ENCODE measurements around the gene ITGB4. TPM values are rescaled to one million over a fixed set of nuclear protein-coding genes. Genes with fewer than 3 reads are reported as not detected.

The ITGB4 gene
- total RNA-seq, 2 experiments from 2014 or later, result 0.69 to 1.8 TPM

DNA sequence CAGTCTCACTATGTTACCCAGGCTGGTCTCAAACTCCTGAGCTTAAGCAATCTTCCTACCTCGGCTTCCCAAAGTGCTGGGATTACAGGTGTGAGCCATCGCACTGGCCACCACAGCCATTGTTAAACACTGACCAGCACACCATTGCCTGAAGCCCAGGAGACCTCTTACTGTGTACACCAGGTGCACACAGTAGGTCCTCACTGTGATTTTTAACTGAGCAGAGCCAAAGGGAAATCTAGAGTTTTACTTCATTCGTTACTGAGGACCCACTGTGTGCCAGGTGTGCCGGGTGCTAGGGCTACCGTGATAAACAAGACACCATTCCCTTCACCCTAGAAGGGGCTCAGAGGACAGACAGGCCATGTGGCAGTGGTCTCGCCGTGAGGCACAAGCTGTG is 4.2 kb downstream of the ITGB4 start:
- TF ChIP-seq, protein P1, sequence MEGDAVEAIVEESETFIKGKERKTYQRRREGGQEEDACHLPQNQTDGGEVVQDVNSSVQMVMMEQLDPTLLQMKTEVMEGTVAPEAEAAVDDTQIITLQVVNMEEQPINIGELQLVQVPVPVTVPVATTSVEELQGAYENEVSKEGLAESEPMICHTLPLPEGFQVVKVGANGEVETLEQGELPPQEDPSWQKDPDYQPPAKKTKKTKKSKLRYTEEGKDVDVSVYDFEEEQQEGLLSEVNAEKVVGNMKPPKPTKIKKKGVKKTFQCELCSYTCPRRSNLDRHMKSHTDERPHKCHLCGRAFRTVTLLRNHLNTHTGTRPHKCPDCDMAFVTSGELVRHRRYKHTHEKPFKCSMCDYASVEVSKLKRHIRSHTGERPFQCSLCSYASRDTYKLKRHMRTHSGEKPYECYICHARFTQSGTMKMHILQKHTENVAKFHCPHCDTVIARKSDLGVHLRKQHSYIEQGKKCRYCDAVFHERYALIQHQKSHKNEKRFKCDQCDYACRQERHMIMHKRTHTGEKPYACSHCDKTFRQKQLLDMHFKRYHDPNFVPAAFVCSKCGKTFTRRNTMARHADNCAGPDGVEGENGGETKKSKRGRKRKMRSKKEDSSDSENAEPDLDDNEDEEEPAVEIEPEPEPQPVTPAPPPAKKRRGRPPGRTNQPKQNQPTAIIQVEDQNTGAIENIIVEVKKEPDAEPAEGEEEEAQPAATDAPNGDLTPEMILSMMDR (IDR thresholded peaks at IDR 0.05), result no peak
- Mint-ChIP-seq H3K9me3 (no peaks in the 10 kb centered on the region), H3K27ac (no peak overlapping the region), H3K4me3 (no peak overlapping the region), H3K36me3 (ENCODE audit: low read depth) (no peaks in the 10 kb centered on the region), H3K27me3 (peaks cover 2% of the 10 kb centered on the region), H3K4me1 (ENCODE audit: low read depth) (peaks cover 2% of the 10 kb centered on the region)
- ATAC-seq, result no peak
- CTCF ChIA-PET, result interaction anchor here (22.4 kb wide), 1 partner anchor 24 kb away, joined by 217 read pairs; no protein-coding TSS in a partner anchor
- DNase-seq, result no peak
- intact Hi-C loops (cut with micrococcal nuclease), result no loop called here
- POLR2A ChIA-PET, result interaction anchor here (1.0 to 1.7 kb wide), 2 partner anchors 21 to 53 kb away, joined by 3 to 5 read pairs; no protein-coding TSS in a partner anchor

DNA sequence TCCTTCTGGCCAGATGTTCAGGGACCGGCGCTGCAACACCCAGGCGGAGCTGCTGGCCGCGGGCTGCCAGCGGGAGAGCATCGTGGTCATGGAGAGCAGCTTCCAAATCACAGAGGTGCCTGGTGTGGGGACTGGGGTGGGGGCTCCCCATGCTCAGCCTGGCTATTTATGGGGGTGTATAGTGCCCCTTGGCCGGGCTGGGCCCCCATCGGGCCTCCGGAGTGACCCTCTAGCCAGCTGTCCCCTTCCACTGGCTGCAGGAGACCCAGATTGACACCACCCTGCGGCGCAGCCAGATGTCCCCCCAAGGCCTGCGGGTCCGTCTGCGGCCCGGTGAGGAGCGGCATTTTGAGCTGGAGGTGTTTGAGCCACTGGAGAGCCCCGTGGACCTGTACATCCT is 6.1 kb downstream of the ITGB4 start:
- DNase-seq (no peak), ATAC-seq (no peak)
- no peaks in the 10 kb centered on the region for H3K9me3 Mint-ChIP-seq
- no peaks in the 10 kb centered on the region for H3K27me3 Mint-ChIP-seq
- no peak overlapping the region for H3K4me3 Mint-ChIP-seq
- ChIA-PET POLR2A (interaction anchor here (0.6 to 0.8 kb wide), 2 partner anchors 38 to 293 kb away, joined by 3 read pairs; partner anchors contain the start of gene GALK1), CTCF (interaction anchor here (1.1 to 22.4 kb wide), 2 partner anchors 22 to 94 kb away, joined by 4 to 217 read pairs; partner anchors contain the start of gene SMIM5)
- H3K4me1 Mint-ChIP-seq (ENCODE audit: low read depth), result no peaks in the 10 kb centered on the region
- H3K27ac Mint-ChIP-seq, result no peak overlapping the region
- intact Hi-C loops (cut with micrococcal nuclease), result no loop called here
- H3K36me3 Mint-ChIP-seq (ENCODE audit: low read depth), result no peaks in the 10 kb centered on the region
- TF ChIP-seq, protein P1 (IDR thresholded peaks at IDR 0.05), result no peak

DNA sequence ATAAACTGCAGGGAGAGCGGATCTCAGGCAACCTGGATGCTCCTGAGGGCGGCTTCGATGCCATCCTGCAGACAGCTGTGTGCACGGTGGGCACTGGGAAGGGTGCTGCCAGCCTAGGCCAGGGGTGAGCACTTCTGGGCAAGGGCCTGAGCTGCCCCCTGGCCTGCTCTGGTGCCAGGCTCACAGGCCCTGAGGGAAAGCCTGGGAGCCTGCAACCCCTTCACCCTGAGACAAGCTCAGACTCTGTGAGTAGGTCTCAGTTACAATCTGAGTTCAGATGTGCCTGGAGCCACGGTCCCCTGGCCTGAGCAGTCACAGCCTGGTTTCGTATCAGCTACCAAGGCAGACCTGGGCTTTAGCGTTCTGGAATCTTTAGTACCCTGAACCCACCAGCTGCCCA is 8.1 kb downstream of the ITGB4 start:
- Mint-ChIP-seq H3K36me3 (ENCODE audit: low read depth) (no peaks in the 10 kb centered on the region), H3K4me3 (no peak overlapping the region), H3K27me3 (no peaks in the 10 kb centered on the region), H3K27ac (no peak overlapping the region), H3K4me1 (ENCODE audit: low read depth) (no peaks in the 10 kb centered on the region), H3K9me3 (no peaks in the 10 kb centered on the region)
- CTCF ChIA-PET, result interaction anchor here (1.4 to 22.4 kb wide), 2 partner anchors 20 to 97 kb away, joined by 6 to 217 read pairs; no protein-coding TSS in a partner anchor
- TF ChIP-seq, protein P1 (IDR thresholded peaks at IDR 0.05), result no peak
- no peak for DNase-seq
- POLR2A ChIA-PET, result no interaction called here
- no peak for ATAC-seq
- intact Hi-C loops (cut with micrococcal nuclease), result no loop called here

DNA sequence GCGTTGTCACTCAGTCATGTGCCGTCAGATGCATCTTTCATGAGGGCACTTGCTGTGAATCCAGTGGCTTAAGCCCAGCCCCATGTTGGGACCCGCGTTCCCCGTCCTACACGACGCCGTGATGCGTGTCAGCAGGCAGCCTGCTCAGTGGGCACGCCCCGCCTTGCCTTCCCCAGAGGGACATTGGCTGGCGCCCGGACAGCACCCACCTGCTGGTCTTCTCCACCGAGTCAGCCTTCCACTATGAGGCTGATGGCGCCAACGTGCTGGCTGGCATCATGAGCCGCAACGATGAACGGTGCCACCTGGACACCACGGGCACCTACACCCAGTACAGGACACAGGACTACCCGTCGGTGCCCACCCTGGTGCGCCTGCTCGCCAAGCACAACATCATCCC is 8.8 kb downstream of the ITGB4 start:
- TF ChIP-seq, protein P1 (IDR thresholded peaks at IDR 0.05), result no peak
- DNase-seq, result no peak
- no peaks in the 10 kb centered on the region for H3K36me3 Mint-ChIP-seq (ENCODE audit: low read depth)
- H3K27ac Mint-ChIP-seq, result no peak overlapping the region
- H3K4me1 Mint-ChIP-seq (ENCODE audit: low read depth), result peaks cover 2% of the 10 kb centered on the region
- intact Hi-C loops (cut with micrococcal nuclease), result no loop called here
- ChIA-PET POLR2A (interaction anchor here (1.2 kb wide), 1 partner anchor 63 kb away, joined by 3 read pairs; the partner anchor contains the start of genes RECQL5 and SAP30BP), CTCF (interaction anchor here (1.4 to 22.4 kb wide), 2 partner anchors 19 to 97 kb away, joined by 6 to 217 read pairs; no protein-coding TSS in a partner anchor)
- no peak for ATAC-seq
- no peaks in the 10 kb centered on the region for H3K27me3 Mint-ChIP-seq
- H3K9me3 Mint-ChIP-seq, result no peaks in the 10 kb centered on the region
- no peak overlapping the region for H3K4me3 Mint-ChIP-seq

DNA sequence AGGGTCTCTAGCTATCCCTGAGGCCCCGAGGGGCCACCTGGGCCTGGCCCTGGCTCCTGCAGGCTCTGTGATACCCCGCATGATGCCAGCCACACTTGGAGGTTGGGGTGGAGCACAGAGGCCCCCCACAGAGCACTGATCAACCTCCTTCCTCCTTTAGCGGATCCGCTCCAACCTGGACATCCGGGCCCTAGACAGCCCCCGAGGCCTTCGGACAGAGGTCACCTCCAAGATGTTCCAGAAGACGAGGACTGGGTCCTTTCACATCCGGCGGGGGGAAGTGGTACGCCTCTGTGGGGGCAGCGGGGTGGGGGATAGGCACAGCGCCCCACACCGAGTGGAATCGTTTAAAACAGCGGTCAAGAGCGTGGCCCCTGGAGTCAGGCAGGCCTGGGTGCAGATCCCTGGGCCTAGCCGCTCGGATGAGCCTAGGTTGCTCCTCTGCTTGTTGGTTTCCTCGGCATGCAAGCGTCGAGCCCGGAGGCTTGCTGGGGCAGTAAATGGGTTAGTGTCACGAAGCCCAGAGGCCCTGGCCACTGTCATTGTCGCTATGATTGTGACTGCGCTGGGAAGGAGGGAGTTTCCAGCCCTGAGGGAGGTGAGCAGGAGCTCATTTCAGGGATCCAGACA is 9.9 kb downstream of the ITGB4 start:
- CTCF ChIA-PET, result interaction anchor here (0.8 to 22.4 kb wide), 2 partner anchors 18 to 105 kb away, joined by 3 to 217 read pairs; no protein-coding TSS in a partner anchor
- Mint-ChIP-seq H3K27me3 (no peaks in the 10 kb centered on the region), H3K9me3 (no peaks in the 10 kb centered on the region), H3K4me1 (ENCODE audit: low read depth) (peaks cover 2% of the 10 kb centered on the region), H3K27ac (no peak overlapping the region), H3K36me3 (ENCODE audit: low read depth) (no peaks in the 10 kb centered on the region), H3K4me3 (no peak overlapping the region)
- ATAC-seq (no peak), DNase-seq (no peak)
- intact Hi-C loops (cut with micrococcal nuclease), result no loop called here
- TF ChIP-seq, protein P1 (IDR thresholded peaks at IDR 0.05), result no peak
- POLR2A ChIA-PET, result interaction anchor here (1.0 to 1.2 kb wide), 2 partner anchors 9 to 64 kb away, joined by 3 to 4 read pairs; partner anchors contain the start of genes RECQL5 and SAP30BP
